Osteoblast (primary cell): ENCODE measurements around the gene CTNNA2. TPM values are rescaled to one million over a fixed set of nuclear protein-coding genes. Genes with fewer than 3 reads are reported as not detected.

ENCODE experiments used
- DNase-seq: peaks from one replicate; pipeline ENCODE4 v3.0.0; 2011; ENCODE audit warnings: low spot score, mixed read lengths; ENCODE audit not compliant: insufficient read length; ENCODE audit errors: missing footprints
- H2AFZ ChIP-seq: 2 replicates; pipeline ENCODE4 v1.6.0; 2011; ENCODE audit warnings: mild to moderate bottlenecking, low read length
- H3K27ac ChIP-seq: 2 replicates; pipeline ENCODE4 v1.5.1; 2011; ENCODE audit warnings: mild to moderate bottlenecking, low read depth, low read length, moderate library complexity
- H3K27me3 ChIP-seq: 2 replicates; pipeline ENCODE4 v1.6.0; 2012; ENCODE audit warnings: mild to moderate bottlenecking, control low read depth, inconsistent platforms, low read length, moderate library complexity; ENCODE audit not compliant: insufficient read depth
- H3K36me3 ChIP-seq: 2 replicates; pipeline ENCODE4 v1.5.1; 2011; ENCODE audit warnings: mild to moderate bottlenecking, low read length, control low read depth, moderate library complexity; ENCODE audit not compliant: insufficient read depth
- H3K4me1 ChIP-seq: 2 replicates; pipeline ENCODE4 v1.5.1; 2011; ENCODE audit warnings: mild to moderate bottlenecking, low read length, control low read depth, moderate library complexity; ENCODE audit not compliant: insufficient read depth
- H3K4me2 ChIP-seq: 2 replicates; pipeline ENCODE4 v1.6.0; 2011; ENCODE audit warnings: mild to moderate bottlenecking, low read length; ENCODE audit not compliant: insufficient read depth
- H3K4me3 ChIP-seq: fragments of 200-600 bp; sonication (generic); 3 replicates; pipeline ENCODE4 v1.5.1; 2012; ENCODE audit warnings: mild to moderate bottlenecking, low read length, inconsistent platforms; ENCODE audit not compliant: insufficient read depth
- H3K79me2 ChIP-seq: 2 replicates; pipeline ENCODE4 v1.6.0; 2012; ENCODE audit warnings: mild to moderate bottlenecking, low read length, control low read depth, inconsistent platforms; ENCODE audit not compliant: insufficient read depth
- H3K9me3 ChIP-seq: 2 replicates; pipeline ENCODE4 v1.5.1; 2011; ENCODE audit warnings: low read depth, low read length, control low read depth
- H4K20me1 ChIP-seq: 2 replicates; pipeline ENCODE4 v1.6.0; 2012; ENCODE audit warnings: mild to moderate bottlenecking, low read length, control low read depth; ENCODE audit not compliant: insufficient read depth
- CTCF ChIP-seq: IDR thresholded peaks from 2 replicates; pipeline ENCODE4 v1.5.1; 2011; ENCODE audit warnings: mild to moderate bottlenecking, low read depth, low read length, moderate library complexity; ENCODE audit errors: extremely low read depth
- total RNA-seq: library from RNA; depleted of rRNA; stranded (reverse); fragments of >200 nt; gene quantifications from 2 replicates; pipeline ENCODE4 v1.2.3, GENCODE V29; 2012

CTNNA2 gene
- total RNA-seq, 1 donor: not detected

GRCh38 chr2:79788952-79789651, 276.3 kb downstream of the CTNNA2 start:
- H3K4me2 ChIP-seq: no peak overlapping the region
- no peak for DNase-seq
- no peak for TF ChIP-seq CTCF
- no peaks in the 10 kb centered on the region for H3K36me3 ChIP-seq
- no peaks in the 10 kb centered on the region for H3K9me3 ChIP-seq
- no peak overlapping the region for H3K4me3 ChIP-seq
- no peak overlapping the region for H2AFZ ChIP-seq
- H4K20me1 ChIP-seq: no peaks in the 10 kb centered on the region
- no peaks in the 10 kb centered on the region for H3K79me2 ChIP-seq
- H3K4me1 ChIP-seq: no peaks in the 10 kb centered on the region
- no peaks in the 10 kb centered on the region for H3K27me3 ChIP-seq
- H3K27ac ChIP-seq: no peak overlapping the region

GRCh38 chr2:79789811-79790210, 277.0 kb downstream of the CTNNA2 start:
- H3K9me3 ChIP-seq: no peaks in the 10 kb centered on the region
- H3K36me3 ChIP-seq: no peaks in the 10 kb centered on the region
- no peak overlapping the region for H3K4me3 ChIP-seq
- no peak overlapping the region for H3K27ac ChIP-seq
- no peaks in the 10 kb centered on the region for H3K4me1 ChIP-seq
- H4K20me1 ChIP-seq: no peaks in the 10 kb centered on the region
- no peaks in the 10 kb centered on the region for H3K79me2 ChIP-seq
- H3K27me3 ChIP-seq: no peaks in the 10 kb centered on the region
- H3K4me2 ChIP-seq: no peak overlapping the region
- no peak for TF ChIP-seq CTCF
- DNase-seq: no peak
- no peak overlapping the region for H2AFZ ChIP-seq

DNA sequence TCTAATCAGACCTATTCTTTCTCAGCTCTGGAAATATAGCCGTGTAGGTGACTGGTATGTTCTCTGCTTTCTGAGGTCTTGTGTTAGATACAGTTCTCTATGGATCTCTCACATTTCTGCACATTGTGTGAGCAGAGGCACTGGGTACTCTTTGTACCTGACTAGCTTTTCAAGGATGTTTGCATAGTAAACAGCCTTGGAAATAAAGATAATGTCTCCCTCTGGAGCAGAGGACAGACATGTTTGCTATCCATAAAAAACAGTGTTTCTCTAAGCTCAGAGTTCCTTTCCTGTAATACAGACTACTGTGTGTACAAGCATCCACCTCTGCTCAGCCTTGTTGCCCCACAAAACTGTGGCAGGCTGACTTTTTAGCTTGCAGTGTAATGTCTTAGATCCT, 279.2 kb downstream of the CTNNA2 start:
- H3K4me1 ChIP-seq: no peaks in the 10 kb centered on the region
- no peaks in the 10 kb centered on the region for H3K27me3 ChIP-seq
- no peaks in the 10 kb centered on the region for H4K20me1 ChIP-seq
- H3K79me2 ChIP-seq: no peaks in the 10 kb centered on the region
- no peak for TF ChIP-seq CTCF
- H2AFZ ChIP-seq: no peak overlapping the region
- no peak overlapping the region for H3K27ac ChIP-seq
- no peaks in the 10 kb centered on the region for H3K36me3 ChIP-seq
- no peak overlapping the region for H3K4me3 ChIP-seq
- H3K9me3 ChIP-seq: no peaks in the 10 kb centered on the region
- no peak overlapping the region for H3K4me2 ChIP-seq
- no peak for DNase-seq

DNA sequence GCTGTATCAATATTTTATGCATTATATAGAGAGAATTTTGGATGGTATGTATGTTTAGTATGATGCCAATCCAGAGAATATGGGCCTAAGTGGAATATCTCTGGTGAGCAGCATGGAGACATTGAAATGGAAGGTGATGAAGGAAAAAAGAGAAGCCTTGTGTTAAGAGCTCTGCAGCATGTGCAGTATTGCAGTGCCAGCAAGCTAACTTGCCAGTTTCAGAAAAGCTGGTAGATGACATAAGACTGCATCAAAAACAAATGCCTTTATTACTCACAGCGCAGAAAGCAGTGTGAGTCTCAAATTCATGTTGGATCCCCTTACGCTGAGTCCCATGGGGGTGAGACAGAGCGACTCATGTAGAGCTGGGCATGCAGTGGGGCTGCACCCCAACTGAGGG, 280.2 kb downstream of the CTNNA2 start:
- H3K27me3 ChIP-seq: no peaks in the 10 kb centered on the region
- no peak overlapping the region for H3K27ac ChIP-seq
- no peaks in the 10 kb centered on the region for H3K9me3 ChIP-seq
- TF ChIP-seq CTCF: no peak
- H3K4me1 ChIP-seq: no peaks in the 10 kb centered on the region
- H3K4me2 ChIP-seq: no peak overlapping the region
- DNase-seq: no peak
- H3K79me2 ChIP-seq: no peaks in the 10 kb centered on the region
- H2AFZ ChIP-seq: no peak overlapping the region
- no peaks in the 10 kb centered on the region for H3K36me3 ChIP-seq
- H3K4me3 ChIP-seq: no peak overlapping the region
- H4K20me1 ChIP-seq: no peaks in the 10 kb centered on the region
